Inflammatory macrophage (primary cell): ENCODE results near the gene PDZRN4.
"Not testable (repeated sequence)": the region's sequence is repeated elsewhere in the genome, so short reads cannot be mapped to it uniquely, and the experiment has no call there.

Experiments used
- DNase-seq, 2 donors: peaks; one replicate each; pipeline ENCODE4 v3.0.0-alpha.2; 2020 to 2022

Gene PDZRN4

GRCh38 chr12:41217727-41218126, 29.6 kb downstream of the PDZRN4 start:
- DNase-seq: no peak

DNA sequence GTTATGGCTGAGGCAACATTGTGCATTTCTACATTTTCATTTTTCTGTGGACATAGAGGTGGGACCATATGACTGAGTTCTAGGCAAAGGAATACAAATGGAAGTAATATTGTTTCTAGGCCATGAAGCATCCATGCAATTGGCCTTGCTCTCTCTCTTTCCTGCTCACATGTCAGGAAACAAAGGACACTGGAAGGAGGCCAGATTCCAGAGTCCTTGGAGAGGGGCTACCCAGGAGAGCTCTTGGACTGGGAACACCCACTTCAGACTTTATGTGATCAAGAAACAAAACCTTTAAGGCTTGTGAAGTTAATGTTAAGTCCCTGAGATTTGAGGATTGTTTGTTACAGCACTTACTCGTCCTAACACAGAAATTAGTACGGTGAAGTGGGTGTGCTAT, 32.8 kb downstream of the PDZRN4 start:
- no peak for DNase-seq

DNA sequence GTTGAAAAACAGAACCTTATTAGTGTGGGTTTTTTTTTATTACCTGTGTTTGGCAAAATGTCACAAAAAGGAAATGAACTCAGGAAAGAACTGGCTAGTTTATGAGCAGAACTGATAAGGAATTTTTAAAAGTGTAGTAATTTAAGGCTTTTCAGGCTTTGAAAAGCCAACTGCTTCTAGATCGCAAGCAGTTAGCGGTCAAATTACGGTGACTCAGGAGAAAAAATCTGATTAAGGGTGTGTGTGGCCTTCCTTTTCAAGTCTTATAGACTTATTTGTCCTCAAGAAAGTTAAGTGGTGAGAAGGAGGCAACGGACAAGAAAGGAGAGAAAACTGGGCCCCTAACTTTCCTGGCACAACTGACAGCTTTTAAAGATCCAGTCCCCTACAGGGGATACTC, 33.4 kb downstream of the PDZRN4 start:
- DNase-seq: no peak

DNA sequence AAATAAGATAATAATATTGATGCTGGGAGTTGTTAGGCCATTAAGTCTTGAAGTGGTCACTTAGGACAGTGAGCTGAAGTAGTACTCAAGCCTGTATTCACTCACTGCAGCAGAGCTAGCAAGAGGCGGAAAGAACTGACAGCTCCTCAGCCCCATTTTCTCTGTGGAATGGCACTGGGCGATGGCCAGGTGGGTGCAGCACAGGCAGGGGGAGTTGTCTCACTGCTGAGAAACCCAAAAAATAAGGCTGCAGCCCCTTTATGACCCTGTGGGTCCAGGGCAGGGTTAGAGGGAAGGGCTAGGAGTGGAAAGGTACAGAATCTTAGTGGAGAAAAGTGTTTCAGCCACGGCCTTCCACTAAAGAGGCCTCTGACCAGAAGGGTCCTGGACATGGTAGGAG, 35.5 kb downstream of the PDZRN4 start:
- DNase-seq: no peak

DNA sequence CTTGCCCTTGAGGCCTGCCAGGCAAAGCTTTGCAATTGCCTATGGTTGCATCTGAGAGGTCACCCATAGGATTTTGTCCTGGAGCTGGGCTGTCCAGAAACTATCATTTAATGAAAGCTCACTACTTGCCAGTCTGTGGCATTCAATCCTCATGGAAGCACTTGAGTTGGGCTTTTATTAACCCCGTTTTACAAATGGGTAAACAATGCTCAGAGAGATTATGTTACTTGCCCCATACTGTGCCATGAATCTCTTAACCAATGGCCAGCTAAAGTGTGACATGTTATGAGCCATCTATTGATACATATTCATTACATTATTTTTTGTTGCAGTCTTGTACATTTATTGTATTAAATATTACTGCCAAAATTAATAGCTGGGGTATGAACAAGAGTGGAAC, 35.9 kb downstream of the PDZRN4 start:
- DNase-seq: no peak

- no peak for DNase-seq
Measured at GRCh38 chr12:41225179-41225578, 37.1 kb downstream of the PDZRN4 start.

- DNase-seq: no peak
Measured at GRCh38 chr12:41228066-41228820, 40.1 kb downstream of the PDZRN4 start.

DNA sequence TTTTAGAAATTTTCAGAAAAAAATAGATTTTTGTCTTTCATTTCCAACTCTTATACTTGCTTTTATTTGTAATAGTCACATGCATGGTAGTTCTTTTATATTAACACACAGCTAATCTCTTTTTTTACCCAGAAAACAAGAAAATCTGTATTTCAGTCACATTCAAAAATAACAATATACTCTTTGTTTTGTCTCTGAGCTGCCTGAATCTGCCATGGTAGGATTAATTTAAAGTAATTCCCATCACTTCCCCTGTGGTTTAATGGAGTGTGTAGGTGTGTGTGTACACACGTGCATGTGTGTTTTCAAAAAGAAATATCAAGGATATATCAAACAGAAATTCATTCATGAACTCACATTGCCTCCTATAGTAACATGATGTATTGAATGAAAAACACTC, 42.6 kb downstream of the PDZRN4 start:
- DNase-seq: no peak

GRCh38 chr12:41234692-41235091, 46.6 kb downstream of the PDZRN4 start:
- DNase-seq: no peak

DNA sequence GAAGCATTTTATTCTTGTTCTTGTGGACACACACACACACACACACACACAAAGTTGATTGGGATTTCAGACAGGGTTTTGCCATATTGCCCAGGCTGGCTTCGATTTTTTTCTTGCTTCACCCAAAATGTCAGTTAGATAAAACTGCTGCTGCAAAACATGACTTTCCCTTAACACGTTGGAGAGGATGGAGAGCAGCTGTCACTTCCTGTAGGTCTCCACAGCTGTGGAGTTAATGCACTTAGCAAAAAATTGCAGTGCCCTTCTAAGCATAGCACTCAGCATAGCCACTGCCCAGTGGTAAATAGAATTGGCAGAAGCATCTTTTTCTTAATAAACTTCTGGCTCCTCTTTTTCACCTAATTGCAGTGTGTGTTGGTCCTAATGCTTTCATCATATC, 54.5 kb downstream of the PDZRN4 start:
- no peak for DNase-seq

DNA sequence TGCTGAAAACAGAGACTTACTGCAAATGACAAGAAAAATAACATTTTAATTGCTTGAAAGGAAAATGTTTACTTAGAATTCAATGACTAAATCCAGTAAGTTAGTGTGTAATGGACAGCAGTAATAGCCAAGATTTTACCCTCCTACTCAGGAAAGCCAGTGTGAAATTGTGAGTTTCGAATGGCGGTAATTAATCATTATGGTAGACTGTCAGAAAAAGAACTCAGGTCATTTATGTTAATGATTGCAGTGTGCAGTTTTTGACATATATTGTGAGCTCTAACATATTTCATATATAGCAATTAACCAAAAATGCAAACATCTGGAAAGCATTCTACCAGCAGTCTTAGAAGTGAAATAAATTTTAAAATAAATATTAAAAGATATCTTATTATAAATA, 60.3 kb downstream of the PDZRN4 start:
- no peak for DNase-seq

GRCh38 chr12:41250748-41251147, 62.6 kb downstream of the PDZRN4 start:
- DNase-seq: no peak

DNA sequence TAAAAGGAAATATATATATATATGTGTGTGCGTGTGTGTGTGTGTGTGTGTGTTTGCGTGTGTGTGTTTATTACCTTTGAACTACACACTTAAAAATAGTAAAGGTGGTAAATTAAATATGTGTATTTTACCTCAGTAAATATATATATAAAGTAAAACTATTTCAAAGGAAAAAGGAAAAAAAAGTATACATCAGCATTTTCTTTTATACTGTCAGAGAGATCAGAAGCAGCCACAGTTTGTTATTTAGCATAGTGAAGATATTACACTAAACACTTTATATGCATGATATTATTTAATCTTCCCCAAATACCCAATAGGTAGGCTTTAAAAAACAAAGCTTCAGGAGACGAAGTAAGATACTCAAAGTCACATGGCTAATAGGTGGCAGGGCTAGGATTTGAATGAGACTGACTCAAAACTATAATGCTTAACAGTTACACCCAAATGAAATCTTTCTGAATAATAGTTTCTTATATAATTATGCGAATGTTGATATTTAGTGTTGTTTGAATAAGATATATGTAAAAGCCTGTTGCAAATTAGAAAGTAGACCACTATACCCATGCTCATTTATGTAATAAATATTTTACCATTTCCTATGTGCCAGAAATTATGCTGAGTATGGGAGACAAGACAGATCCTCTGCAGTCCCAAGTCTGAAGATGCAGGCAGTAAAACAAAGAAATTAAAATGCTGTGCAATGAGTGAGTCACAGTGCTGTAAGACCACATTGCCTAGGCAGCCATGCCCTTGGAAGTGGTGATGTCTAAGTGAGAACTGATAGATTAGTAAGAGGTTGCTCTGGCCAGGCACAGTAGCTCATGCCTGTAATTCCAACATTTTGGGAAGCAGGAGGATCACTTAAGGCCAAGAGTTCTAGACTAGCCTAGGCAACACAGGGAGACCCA, 66.1 kb downstream of the PDZRN4 start:
- no peak for DNase-seq

DNA sequence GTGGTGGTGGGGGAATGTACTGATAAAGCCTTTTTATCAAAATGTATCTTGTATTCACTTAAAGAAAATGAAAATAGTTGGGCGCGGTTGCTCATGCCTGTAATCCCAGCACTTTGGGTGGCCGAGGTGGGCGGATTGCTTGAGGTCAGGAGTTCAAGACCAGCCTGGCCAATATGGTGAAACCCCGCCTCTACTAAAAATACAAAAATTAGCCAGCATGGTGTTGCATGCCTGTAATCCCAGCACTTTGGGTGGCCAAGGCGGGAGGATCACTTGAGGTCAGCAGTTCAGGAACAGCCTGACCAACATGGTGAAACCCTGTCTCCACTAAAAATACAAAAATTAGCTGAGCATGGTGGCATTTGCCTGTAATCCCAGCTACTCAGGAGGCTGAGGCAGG, 75.1 kb downstream of the PDZRN4 start:
- not testable (repeated sequence) for DNase-seq

DNA sequence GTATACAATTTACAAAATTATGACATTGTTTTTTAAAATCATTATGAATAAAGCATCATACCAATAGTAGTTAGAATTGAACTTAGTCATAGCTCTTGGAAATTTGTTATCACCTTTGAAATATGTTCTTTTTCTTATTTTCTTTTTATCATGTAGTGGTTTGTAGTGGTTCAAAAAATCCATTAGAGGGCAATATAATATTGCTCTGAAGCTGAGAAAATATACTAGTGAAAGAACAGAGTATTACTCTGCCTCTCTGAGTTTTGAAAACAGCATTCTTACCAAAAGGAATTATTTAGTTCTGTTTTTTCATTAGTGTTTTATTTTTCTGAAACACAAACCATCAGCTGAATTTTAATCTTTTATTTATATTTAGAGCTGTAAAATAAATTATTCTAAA, 76.2 kb downstream of the PDZRN4 start:
- peak in 1 of 2 donors; percentile 25 for DNase-seq

DNA sequence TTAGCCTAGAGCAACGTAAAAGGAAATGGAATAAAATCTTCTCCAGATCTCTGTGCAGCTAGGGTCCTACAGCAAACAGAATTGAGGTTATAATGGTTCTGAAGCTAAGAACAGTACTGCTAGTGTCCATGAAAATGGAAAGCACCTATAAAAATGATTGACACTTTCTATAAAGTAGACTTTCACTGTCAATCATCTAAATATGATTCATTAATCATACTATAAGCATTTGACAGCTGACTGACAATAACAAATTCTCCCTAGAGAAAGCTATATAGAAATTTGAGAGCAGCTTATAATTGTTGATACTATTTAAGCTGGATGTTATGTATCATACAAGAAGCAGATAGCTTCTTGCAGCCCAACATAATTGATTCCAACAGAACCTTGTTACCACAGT, 80.9 kb downstream of the PDZRN4 start:
- no peak for DNase-seq

GRCh38 chr12:41271489-41271888, 83.4 kb downstream of the PDZRN4 start:
- no peak for DNase-seq

- DNase-seq: no peak
Measured at GRCh38 chr12:41274643-41275042, 86.5 kb downstream of the PDZRN4 start.

DNA sequence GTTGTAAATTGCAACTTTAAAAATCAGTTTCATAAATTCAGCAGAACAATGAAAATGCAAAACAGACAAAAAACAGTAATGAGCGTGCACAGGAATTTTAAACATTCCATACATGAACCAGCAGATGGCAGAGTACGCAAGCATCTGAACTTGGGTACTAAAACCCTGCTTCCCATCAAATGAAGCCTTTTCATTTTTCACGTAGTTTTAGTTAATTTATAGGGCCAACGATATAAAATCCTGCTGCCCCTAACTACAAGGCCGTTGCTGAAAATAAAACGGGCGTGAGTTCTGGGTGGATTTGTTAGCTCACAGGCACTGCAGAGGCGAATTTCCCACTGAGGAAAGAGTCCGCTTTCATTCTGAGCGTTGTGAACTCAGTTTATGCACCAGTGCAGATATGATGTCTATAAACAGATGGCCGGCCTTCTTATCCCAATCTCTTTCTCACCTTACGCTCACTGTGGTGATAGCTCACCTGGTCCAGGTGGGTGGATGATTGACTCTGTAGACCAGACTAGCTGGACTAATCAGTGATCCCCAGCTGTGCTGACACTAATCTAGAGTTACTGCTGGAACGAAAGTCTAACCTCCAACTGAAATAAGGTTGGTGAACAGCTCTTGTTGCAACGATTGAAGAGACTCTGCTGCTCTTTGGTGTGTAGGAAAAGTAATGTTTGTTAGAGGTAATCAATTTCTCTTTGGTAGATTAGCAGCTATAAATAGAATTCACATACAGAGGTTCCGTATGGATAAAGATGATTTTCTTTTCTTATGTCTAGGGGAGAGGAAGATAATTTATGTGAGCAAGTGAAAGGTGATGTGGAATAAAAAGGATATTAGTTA, 89.2 kb downstream of the PDZRN4 start:
- DNase-seq: peak; percentile 44 to 58

DNA sequence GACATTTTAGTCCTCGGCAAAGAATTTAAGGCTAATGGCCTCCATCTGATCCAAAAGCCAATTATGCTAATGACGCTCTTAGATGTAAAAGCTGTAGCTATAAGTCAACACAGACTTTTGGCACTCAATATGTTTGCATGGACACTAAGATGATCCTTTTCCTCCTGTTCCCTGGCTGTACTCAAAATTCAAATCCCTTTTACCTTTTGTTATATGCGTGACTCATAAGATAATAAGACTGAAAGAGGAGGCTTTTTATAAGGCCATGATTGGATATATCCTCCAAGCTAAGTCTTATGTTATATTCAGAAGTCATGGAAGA, 89.8 kb downstream of the PDZRN4 start:
- no peak for DNase-seq

- DNase-seq: not testable (repeated sequence)
Measured at GRCh38 chr12:41280341-41281095, 92.4 kb downstream of the PDZRN4 start.

GRCh38 chr12:41285470-41285869, 97.3 kb downstream of the PDZRN4 start:
- DNase-seq: not testable (repeated sequence)
